Mesodermal cell (in vitro differentiated cells): ENCODE results near the gene INPP5A.

Experiments used
- H3K27ac ChIP-seq: 2 replicates; pipeline ENCODE4 v1.7.0; 2013; ENCODE audit warnings: mild to moderate bottlenecking, low read depth, low read length, moderate library complexity; ENCODE audit not compliant: severe bottlenecking
- H3K36me3 ChIP-seq: 2 replicates; pipeline ENCODE4 v1.7.1; 2013; ENCODE audit warnings: mild to moderate bottlenecking, low read length, moderate library complexity; ENCODE audit not compliant: control insufficient read depth, insufficient read depth
- H3K4me1 ChIP-seq: one replicate; pipeline ENCODE4 v1.7.1; 2013; ENCODE audit warnings: mild to moderate bottlenecking, low read length; ENCODE audit not compliant: insufficient read depth, control insufficient read depth, poor library complexity, severe bottlenecking
- H3K4me3 ChIP-seq: 2 replicates; pipeline ENCODE4 v1.7.0; 2013; ENCODE audit warnings: low read length, control low read depth, mild to moderate bottlenecking; ENCODE audit not compliant: insufficient read depth, poor library complexity, severe bottlenecking; ENCODE audit errors: extremely low read depth
- H3K9me3 ChIP-seq: 2 replicates; pipeline ENCODE4 v1.7.1; 2013; ENCODE audit warnings: mild to moderate bottlenecking, low read length, moderate library complexity; ENCODE audit not compliant: control insufficient read depth
- WGBS, 2 experiments: methylation state at CpG; one replicate each; pipeline ENCODE4 v1.1.5; 2013; ENCODE audit warnings: missing lambda C conversion rate in 2 of 2; ENCODE audit not compliant: insufficient coverage in 2 of 2; 5-methylcytosine and 5-hydroxymethylcytosine counted together

INPP5A gene

GRCh38 chr10:132512693-132513345, 24.8 kb upstream of the INPP5A start:
- 87 to 91% methylated on average over 6 to 7 of the region's 9 CpGs for WGBS, 2 experiments

GRCh38 chr10:132514821-132515520, 22.6 kb upstream of the INPP5A start:
- Histone ChIP-seq H3K27ac (no peak overlapping the region), H3K4me1 (peaks cover 37% of the 10 kb centered on the region), H3K9me3 (no peaks in the 10 kb centered on the region), H3K36me3 (no peaks in the 10 kb centered on the region), H3K4me3 (no peak overlapping the region)
- WGBS, 2 experiments, result 85 to 88% methylated on average over 17 to 19 of the region's 21 CpGs

More at GRCh38 chr10:132512693-132513345, 24.8 kb upstream of the INPP5A start:
- no peak overlapping the region for H3K4me3 ChIP-seq
- H3K9me3 ChIP-seq, result no peaks in the 10 kb centered on the region
- H3K27ac ChIP-seq, result no peak overlapping the region
- H3K4me1 ChIP-seq, result peaks cover 21% of the 10 kb centered on the region
- no peaks in the 10 kb centered on the region for H3K36me3 ChIP-seq

GRCh38 chr10:132515811-132516726, 21.5 kb upstream of the INPP5A start:
- no peaks in the 10 kb centered on the region for H3K36me3 ChIP-seq
- WGBS, 2 experiments, result 85 to 88% methylated on average over 17 to 19 of the region's 19 CpGs
- no peak overlapping the region for H3K4me3 ChIP-seq
- H3K9me3 ChIP-seq, result no peaks in the 10 kb centered on the region
- peaks cover 37% of the 10 kb centered on the region for H3K4me1 ChIP-seq
- H3K27ac ChIP-seq, result no peak overlapping the region

GRCh38 chr10:132516771-132517725, 20.5 kb upstream of the INPP5A start:
- peak overlapping the region; percentile 92 for H3K27ac ChIP-seq
- 28 to 36% methylated on average over 25 to 35 of the region's 37 CpGs for WGBS, 2 experiments
- H3K4me3 ChIP-seq, result peak overlapping the region; percentile 14
- no peaks in the 10 kb centered on the region for H3K9me3 ChIP-seq
- no peaks in the 10 kb centered on the region for H3K36me3 ChIP-seq
- H3K4me1 ChIP-seq, result peaks cover 37% of the 10 kb centered on the region

DNA sequence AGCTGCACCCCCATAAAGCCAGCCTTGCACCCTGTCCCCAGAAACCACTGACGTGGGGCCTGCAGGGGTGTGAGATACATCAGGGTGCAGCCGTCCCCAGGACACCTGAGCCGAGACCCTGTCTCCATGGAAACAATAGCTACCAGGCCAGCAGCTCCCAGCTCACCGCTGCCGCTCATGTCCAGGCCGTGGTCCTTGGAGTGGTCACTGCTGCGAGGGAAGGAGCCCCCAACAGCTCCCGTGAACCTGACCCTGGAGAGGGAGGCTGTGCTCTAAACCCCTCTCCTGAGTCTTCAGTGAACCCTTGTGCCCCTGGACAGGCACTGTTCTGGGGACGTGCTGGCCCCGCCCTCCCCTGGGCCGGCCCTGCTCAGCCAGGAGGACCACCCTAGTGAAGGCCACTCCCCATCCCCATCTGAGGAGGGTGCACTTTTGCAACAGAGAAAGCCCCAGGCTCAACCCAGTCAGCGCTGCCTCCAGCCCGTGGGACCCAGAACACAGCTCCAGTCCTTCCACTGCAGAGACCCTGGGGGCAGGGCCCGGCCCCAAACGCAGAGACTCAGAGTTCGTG, 19.6 kb upstream of the INPP5A start:
- peak overlapping the region; percentile 14 for H3K4me3 ChIP-seq
- H3K27ac ChIP-seq, result peak overlapping the region; percentile 92
- peaks cover 37% of the 10 kb centered on the region for H3K4me1 ChIP-seq
- H3K9me3 ChIP-seq, result no peaks in the 10 kb centered on the region
- 12 to 13% methylated on average over 11 to 13 of the region's 16 CpGs for WGBS, 2 experiments
- H3K36me3 ChIP-seq, result no peaks in the 10 kb centered on the region

DNA sequence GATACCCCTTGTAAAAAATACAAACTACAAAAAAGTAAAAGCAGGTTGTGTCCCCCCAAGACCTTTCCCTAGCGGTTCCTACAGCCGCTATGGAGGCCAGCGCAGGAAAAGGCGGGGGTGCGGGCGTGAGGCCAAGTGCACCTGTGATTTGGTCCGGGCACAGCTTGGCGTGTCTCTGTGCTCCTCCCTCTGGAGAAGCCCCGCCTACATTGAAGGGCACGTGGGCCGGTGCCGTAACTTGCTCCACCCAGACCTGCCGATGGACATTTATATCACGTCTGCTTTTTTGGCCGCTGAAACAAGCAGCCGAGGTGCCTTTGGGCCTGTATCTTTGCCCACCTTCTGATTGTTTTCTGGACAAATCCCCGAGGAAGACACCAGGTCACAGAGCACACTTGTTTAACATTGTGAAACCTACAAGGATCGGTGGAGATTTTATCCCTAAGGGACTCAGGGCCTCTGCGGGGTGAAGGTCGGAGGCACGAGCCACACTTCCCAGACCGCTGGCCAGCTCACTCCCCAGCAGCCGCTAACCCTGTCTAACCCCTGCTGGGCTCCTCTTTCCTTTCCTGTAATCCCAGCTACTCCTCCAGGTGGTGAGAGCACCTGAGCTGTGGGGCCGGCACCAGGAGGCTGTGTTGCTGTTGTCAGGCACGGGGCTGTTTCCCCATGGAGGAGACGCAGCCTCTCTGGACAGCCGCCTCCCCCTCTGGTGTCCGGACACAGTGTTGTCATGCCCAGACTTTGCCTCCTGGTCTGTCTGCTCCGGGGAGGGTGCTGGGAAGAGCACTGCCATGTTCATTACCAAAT, 18.8 kb upstream of the INPP5A start:
- H3K4me1 ChIP-seq, result peaks cover 37% of the 10 kb centered on the region
- no peak overlapping the region for H3K4me3 ChIP-seq
- no peaks in the 10 kb centered on the region for H3K36me3 ChIP-seq
- H3K9me3 ChIP-seq, result no peaks in the 10 kb centered on the region
- H3K27ac ChIP-seq, result no peak overlapping the region
- WGBS, 2 experiments, result 18% methylated on average over 21 to 28 of the region's 29 CpGs

DNA sequence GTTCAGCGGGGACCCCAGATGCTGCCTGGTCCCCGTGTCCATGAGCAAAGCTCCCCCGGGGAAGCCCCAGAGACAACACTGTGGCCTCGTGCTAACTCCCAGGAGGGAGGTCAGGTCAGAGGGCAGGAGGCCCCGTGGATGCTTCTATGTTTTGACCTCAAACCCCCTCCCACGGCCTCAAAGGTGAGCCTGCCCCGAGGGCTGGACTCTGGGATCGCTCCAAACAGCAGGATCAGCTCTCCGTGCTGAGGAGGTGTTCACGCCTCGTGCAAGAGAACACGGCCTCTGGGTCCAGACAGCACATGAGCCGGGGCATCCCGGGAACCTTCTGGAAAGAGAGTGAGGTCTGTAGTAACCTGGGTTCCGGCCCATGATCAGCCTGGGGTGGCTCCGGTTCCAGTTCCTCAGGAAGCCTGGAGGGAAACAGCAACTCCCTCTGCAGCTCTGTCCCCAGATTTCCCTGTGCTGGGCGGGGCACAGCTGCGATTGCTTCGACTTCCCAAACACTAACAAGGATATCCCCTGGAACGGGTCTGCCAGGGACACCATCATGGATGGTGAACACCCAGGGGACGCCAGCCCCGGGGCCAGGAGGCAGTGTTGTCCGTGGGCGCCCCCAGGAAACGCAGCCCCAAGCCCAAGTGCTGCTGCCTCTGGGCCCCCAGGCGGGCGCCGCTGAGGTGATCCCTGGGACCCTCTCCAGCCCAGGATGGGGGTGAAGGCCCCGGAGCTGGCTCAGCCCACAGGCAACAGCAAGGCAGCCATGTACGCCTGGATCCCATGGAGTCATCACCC, 18.0 kb upstream of the INPP5A start:
- 75 to 77% methylated on average over 21 to 29 of the region's 30 CpGs for WGBS, 2 experiments

GRCh38 chr10:132520177-132520811, 17.3 kb upstream of the INPP5A start:
- no peaks in the 10 kb centered on the region for H3K36me3 ChIP-seq
- 93 to 95% methylated on average over 10 to 17 of the region's 17 CpGs for WGBS, 2 experiments
- H3K9me3 ChIP-seq, result no peaks in the 10 kb centered on the region
- no peak overlapping the region for H3K4me3 ChIP-seq
- H3K27ac ChIP-seq, result no peak overlapping the region
- peaks cover 31% of the 10 kb centered on the region for H3K4me1 ChIP-seq

More for the DNA sequence above, 18.0 kb upstream of the INPP5A start:
- Histone ChIP-seq H3K9me3 (no peaks in the 10 kb centered on the region), H3K4me3 (no peak overlapping the region), H3K27ac (no peak overlapping the region), H3K36me3 (no peaks in the 10 kb centered on the region), H3K4me1 (peaks cover 37% of the 10 kb centered on the region)
